ENCODE results near the gene RIMBP2.

Gene RIMBP2

GRCh38 chr12:130456375-130457199, 259.5 kb downstream of the RIMBP2 start:
- intact Hi-C loops (cut with DNase I), result no loop called here
- DNase-seq, result peak in 24 of 42 donors; percentile 1 to 48 (median 18)

GRCh38 chr12:130455161-130455560, 260.9 kb downstream of the RIMBP2 start:
- intact Hi-C loops (cut with DNase I), result no loop called here
- no peak for DNase-seq

GRCh38 chr12:130454296-130454695, 261.8 kb downstream of the RIMBP2 start:
- intact Hi-C loops (cut with DNase I), result no loop called here
- DNase-seq, result no peak

- no peak for DNase-seq
- intact Hi-C loops (cut with DNase I), result no loop called here
These were observed 263.6 kb downstream of the RIMBP2 start for GRCh38 chr12:130452546-130452945.

GRCh38 chr12:130451001-130451930, 264.8 kb downstream of the RIMBP2 start:
- intact Hi-C loops (cut with DNase I), result no loop called here
- DNase-seq, result no peak

- DNase-seq, result no peak
- intact Hi-C loops (cut with DNase I), result no loop called here
These were observed 266.8 kb downstream of the RIMBP2 start for GRCh38 chr12:130449291-130449690.

GRCh38 chr12:130448044-130448821, 267.9 kb downstream of the RIMBP2 start:
- no peak for DNase-seq
- intact Hi-C loops (cut with DNase I), result no loop called here

- no peak for DNase-seq
- intact Hi-C loops (cut with DNase I), result no loop called here
These were observed 268.5 kb downstream of the RIMBP2 start for GRCh38 chr12:130447655-130447965.

GRCh38 chr12:130446846-130447654, 269.0 kb downstream of the RIMBP2 start:
- intact Hi-C loops (cut with DNase I), result no loop called here
- no peak for DNase-seq

- no peak for DNase-seq
- intact Hi-C loops (cut with DNase I), result no loop called here
These were observed 271.1 kb downstream of the RIMBP2 start for GRCh38 chr12:130444986-130445385.

- intact Hi-C loops (cut with DNase I), result no loop called here
- DNase-seq, result no peak
These were observed 272.0 kb downstream of the RIMBP2 start for GRCh38 chr12:130444061-130444460.

GRCh38 chr12:130441771-130442760, 274.0 kb downstream of the RIMBP2 start:
- intact Hi-C loops (cut with DNase I), result no loop called here

GRCh38 chr12:130440411-130441080, 275.6 kb downstream of the RIMBP2 start:
- peak in 11 of 42 donors; percentile 15 to 57 (median 36) for DNase-seq
- intact Hi-C loops (cut with DNase I), result no loop called here

More at GRCh38 chr12:130441771-130442760, 274.0 kb downstream of the RIMBP2 start:
- DNase-seq, result no peak

GRCh38 chr12:130439250-130439649, 276.8 kb downstream of the RIMBP2 start:
- DNase-seq, result peak in 1 of 42 donors; percentile 3
- intact Hi-C loops (cut with DNase I), result loop anchor here (10.0 kb wide), 1 partner anchor 894 kb away; no protein-coding TSS in a partner anchor

GRCh38 chr12:130438711-130439110, 277.4 kb downstream of the RIMBP2 start:
- intact Hi-C loops (cut with DNase I), result loop anchor here (10.0 kb wide), 1 partner anchor 894 kb away; no protein-coding TSS in a partner anchor

GRCh38 chr12:130438243-130438620, 277.9 kb downstream of the RIMBP2 start:
- peak in 2 of 42 donors; percentile 4 to 7 for DNase-seq
- intact Hi-C loops (cut with DNase I), result loop anchor here (10.0 kb wide), 1 partner anchor 893 kb away; no protein-coding TSS in a partner anchor

More at GRCh38 chr12:130438711-130439110, 277.4 kb downstream of the RIMBP2 start:
- DNase-seq, result peak in 2 of 42 donors; percentile 2 to 8
